ENCODE data around the gene MARCKSL1.

MARCKSL1 gene

GRCh38 chr1:32335535-32335789, 571 bp downstream of the MARCKSL1 start:
- DNase-seq (ENCODE audit: low read depth, low spot score), result no peak
- H3K4me3 ChIP-seq (ENCODE audit: low read length), result peak overlapping the region; percentile 76

GRCh38 chr1:32334864-32335534, 1.0 kb downstream of the MARCKSL1 start:
- DNase-seq (ENCODE audit: low read depth, low spot score), result peak; percentile 30
- H3K4me3 ChIP-seq (ENCODE audit: low read length), result peak overlapping the region; percentile 76

DNA sequence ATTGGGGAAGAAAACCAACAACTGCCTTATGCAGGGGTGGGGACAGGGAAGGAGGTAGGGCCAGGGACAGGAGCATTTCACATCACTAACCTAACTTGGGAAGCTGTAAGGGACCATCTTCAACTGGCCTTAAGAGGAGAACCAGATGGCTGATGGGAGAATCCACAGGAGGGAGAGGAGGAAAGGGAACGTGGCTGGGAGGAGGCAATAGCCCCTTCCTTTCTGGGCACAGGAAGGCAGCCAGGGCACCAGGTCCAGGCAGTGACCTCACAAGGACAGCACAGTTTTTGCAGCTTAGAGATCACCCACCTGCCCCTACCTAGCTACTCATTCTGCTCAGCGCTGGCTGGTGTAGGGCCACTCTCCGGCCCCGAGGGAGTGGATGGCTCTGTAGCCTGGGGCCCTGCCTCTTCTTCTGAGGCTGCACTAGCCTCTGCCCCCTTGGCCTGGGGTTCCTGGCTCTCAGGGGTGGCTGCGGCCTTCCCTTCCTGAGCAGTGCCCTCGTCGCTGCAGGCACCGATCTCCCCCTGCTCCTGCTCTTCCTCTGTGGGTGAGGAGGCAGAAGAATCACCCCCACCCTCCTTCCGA, 1.7 kb downstream of the MARCKSL1 start:
- H3K4me3 ChIP-seq (ENCODE audit: low read length), result peak overlapping the region; percentile 76
- DNase-seq (ENCODE audit: low read depth, low spot score), result no peak

DNA sequence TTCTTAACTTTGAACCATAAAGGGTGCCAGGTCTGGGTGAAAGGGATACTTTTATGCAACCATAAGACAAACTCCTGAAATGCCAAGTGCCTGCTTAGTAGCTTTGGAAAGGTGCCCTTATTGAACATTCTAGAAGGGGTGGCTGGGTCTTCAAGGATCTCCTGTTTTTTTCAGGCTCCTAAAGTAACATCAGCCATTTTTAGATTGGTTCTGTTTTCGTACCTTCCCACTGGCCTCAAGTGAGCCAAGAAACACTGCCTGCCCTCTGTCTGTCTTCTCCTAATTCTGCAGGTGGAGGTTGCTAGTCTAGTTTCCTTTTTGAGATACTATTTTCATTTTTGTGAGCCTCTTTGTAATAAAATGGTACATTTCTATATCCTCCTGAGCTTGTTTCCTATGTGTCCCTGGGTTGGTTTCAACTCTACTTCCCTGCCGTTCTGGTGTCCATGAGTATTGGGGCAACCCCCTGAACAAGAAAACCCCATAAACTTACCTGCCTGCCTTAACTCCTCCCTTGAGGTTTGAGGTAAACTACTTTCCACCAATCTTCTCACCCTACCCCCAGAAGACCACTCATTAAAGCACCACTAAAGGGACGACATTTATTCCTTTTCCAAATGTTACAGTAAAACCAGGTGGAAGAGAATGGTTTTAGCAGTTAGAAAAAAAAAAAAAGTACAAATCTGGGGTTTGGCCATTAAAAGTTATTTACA, 2.6 kb downstream of the MARCKSL1 start:
- no peak for DNase-seq (ENCODE audit: low read depth, low spot score)
- H3K4me3 ChIP-seq (ENCODE audit: low read length), result no peak overlapping the region

- H3K4me3 ChIP-seq (ENCODE audit: low read length), result no peak overlapping the region
- no peak for DNase-seq (ENCODE audit: low read depth, low spot score)
These were observed 3.5 kb downstream of the MARCKSL1 start for GRCh38 chr1:32332290-32333079.

DNA sequence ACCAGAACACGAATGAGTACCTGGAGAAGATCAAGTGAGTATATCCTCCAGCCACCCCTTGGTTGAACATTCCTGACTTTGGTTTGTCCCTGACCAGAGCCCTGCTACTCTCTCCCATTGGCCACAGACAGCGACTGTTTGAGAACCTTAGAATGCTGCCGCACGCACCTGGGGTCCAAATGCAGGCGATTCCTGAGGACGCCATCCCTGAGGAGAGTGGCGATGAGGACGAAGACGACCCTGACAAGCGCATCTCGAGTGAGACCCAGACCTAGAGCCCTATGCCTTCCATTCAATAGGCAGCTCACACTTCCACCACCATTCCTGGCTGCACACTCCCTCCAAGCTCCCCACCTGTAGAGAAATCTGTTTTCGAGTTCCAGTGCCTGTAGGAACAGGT, 4.5 kb downstream of the MARCKSL1 start:
- H3K4me3 ChIP-seq (ENCODE audit: low read length), result no peak overlapping the region
- DNase-seq (ENCODE audit: low read depth, low spot score), result no peak

GRCh38 chr1:32330558-32331151, 5.4 kb downstream of the MARCKSL1 start:
- H3K4me3 ChIP-seq (ENCODE audit: low read length), result no peak overlapping the region
- DNase-seq (ENCODE audit: low read depth, low spot score), result no peak

DNA sequence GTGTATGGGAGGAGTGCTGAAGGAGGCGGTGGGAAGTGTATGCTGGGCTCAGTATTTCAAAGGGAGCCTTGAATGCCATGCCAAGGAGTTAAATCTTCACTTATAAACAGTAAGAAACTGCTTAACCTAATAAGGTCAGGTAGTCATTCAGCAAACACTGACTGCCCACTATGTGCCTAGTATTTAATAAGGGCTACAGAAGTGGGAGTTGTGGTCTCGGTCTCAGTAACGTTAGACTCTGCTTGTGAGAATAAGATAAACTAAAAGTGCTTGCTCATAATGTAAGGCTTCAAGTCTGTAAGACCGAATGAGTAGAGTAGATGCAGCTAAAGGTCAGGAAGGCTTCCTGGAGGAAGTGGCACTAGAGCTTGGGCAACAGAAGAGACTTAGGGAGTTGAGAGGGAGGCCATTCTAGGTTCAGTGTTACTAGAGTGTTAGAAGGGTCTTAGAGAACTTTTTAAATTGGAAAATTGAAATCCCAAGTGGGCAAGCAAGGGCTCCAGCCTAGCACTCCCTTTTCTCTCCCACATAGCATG, 6.0 kb downstream of the MARCKSL1 start:
- DNase-seq (ENCODE audit: low read depth, low spot score), result no peak

DNA sequence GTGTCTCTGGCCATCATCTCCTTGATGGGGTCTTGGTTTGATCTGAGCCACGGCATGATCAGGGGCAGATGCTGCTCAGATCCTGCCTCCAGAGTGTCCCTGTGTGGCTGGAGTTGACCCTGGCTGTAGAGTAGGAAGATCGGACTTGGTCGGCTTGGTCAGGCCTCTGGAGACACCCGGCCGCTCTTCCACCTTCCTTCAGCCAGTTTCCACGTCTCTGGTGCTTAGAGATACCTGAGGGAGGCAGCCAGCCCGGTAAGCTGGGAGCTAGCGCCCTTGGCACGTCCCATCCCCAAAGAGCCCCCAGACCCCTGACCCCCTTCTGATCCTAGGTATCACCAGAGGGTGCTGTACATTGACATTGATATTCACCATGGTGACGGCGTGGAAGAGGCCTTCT, 8.8 kb downstream of the MARCKSL1 start:
- no peak for DNase-seq (ENCODE audit: low read depth, low spot score)
- H3K4me3 ChIP-seq (ENCODE audit: low read length), result no peak overlapping the region

More for the DNA sequence above, 6.0 kb downstream of the MARCKSL1 start:
- H3K4me3 ChIP-seq (ENCODE audit: low read length), result no peak overlapping the region

DNA sequence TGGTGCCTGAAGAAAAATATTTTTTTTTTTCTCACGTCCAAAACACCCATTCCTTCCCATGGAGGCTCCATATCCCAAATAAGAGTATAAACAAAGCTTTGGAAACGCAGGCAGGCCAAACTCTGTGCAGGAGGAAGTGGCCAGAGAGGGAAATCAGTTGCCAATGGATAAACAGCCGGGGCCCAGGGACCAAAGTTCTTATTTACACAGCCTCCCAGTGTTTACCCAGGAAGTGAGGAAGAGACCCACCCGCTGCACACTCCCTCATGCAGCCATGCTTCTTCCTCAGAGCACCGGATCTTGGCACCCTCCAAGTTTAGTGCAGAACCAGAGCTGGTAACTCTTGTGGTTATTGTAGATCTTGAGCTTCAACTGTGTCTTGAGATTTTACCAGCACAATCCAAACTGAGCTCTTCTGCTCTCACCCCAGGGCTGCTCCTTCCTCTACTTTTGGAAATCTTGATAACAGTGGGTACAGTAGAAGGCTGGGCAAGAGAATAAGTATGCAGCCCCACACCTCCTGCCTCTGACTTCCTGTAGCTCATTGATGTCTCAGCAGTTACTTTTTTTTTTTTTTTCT, 14.2 kb downstream of the MARCKSL1 start:
- H3K4me3 ChIP-seq (ENCODE audit: low read length), result peak overlapping the region; percentile 8

GRCh38 chr1:32318127-32318869, 17.7 kb downstream of the MARCKSL1 start:
- no peak for DNase-seq (ENCODE audit: low read depth, low spot score)
- no peak overlapping the region for H3K4me3 ChIP-seq (ENCODE audit: low read length)

More for the DNA sequence above, 14.2 kb downstream of the MARCKSL1 start:
- peak; percentile 70 for DNase-seq (ENCODE audit: low read depth, low spot score)

- H3K4me3 ChIP-seq (ENCODE audit: low read length), result no peak overlapping the region
- no peak for DNase-seq (ENCODE audit: low read depth, low spot score)
These were observed 19.1 kb downstream of the MARCKSL1 start for GRCh38 chr1:32316903-32317277.

- H3K4me3 ChIP-seq (ENCODE audit: low read length), result no peak overlapping the region
- DNase-seq (ENCODE audit: low read depth, low spot score), result no peak
These were observed 24.2 kb downstream of the MARCKSL1 start for GRCh38 chr1:32311709-32312393.

GRCh38 chr1:32309960-32310359, 26.1 kb downstream of the MARCKSL1 start:
- no peak for DNase-seq (ENCODE audit: low read depth, low spot score)
- H3K4me3 ChIP-seq (ENCODE audit: low read length), result no peak overlapping the region

DNA sequence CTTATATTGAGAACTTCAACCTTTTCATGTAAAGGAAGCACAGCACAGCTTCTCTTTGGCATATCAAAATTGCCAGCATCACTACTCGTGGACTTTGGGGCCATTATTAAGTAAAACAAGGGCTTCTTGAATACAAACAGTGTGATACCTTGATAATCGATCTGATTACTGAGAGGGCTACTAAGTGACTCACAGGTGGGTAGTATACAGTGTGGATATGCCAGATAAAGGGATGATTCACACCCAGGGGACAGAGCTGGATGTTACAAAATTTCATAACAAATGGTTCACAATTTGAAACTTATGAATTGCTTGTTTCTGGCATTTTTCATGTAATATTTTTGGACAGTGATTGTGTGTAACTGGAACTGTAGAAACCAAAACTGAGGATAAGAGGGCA, 28.7 kb downstream of the MARCKSL1 start:
- DNase-seq (ENCODE audit: low read depth, low spot score), result no peak
- H3K4me3 ChIP-seq (ENCODE audit: low read length), result no peak overlapping the region

- H3K4me3 ChIP-seq (ENCODE audit: low read length), result no peak overlapping the region
- no peak for DNase-seq (ENCODE audit: low read depth, low spot score)
These were observed 30.7 kb downstream of the MARCKSL1 start for GRCh38 chr1:32305310-32305709.

GRCh38 chr1:32303997-32304622, 31.9 kb downstream of the MARCKSL1 start:
- H3K4me3 ChIP-seq (ENCODE audit: low read length), result no peak overlapping the region
- no peak for DNase-seq (ENCODE audit: low read depth, low spot score)
